Measurements from ENCODE around the gene PCGF2.

PCGF2 gene

GRCh38 chr17:38698760-38699159 lies 49.4 kb downstream of the PCGF2 start:
- ChIA-PET CTCF (interaction anchor here (0.6 to 0.7 kb wide), 2 partner anchors 13 to 455 kb away, joined by 3 to 4 read pairs; no protein-coding TSS in a partner anchor), POLR2A (interaction anchor here (0.7 kb wide), 2 partner anchors 11 to 1654 kb away, joined by 3 read pairs; no protein-coding TSS in a partner anchor)

GRCh38 chr17:38697061-38697820 lies 50.9 kb downstream of the PCGF2 start:
- Histone ChIP-seq H3K4me3 (ENCODE audit: low read depth, low read length) (no peak overlapping the region), H3K27ac (ENCODE audit: extremely low read depth, low read depth, low read length) (no peak overlapping the region), H3K36me3 (ENCODE audit: control insufficient read depth in 2 of 2, insufficient read depth in 1 of 2, low read length in 2 of 2) (no peaks in the 10 kb centered on the region), H3K4me1 (ENCODE audit: control insufficient read depth, insufficient read depth, low read length) (no peaks in the 10 kb centered on the region), H3K9me3 (ENCODE audit: control insufficient read depth, insufficient read depth, low read depth, low read length) (no peaks in the 10 kb centered on the region)
- ChIA-PET POLR2A (interaction anchor here (0.5 to 1.3 kb wide), 2 partner anchors 10 to 262 kb away, joined by 3 to 5 read pairs; no protein-coding TSS in a partner anchor), CTCF (interaction anchor here (0.7 to 1.7 kb wide), 6 partner anchors 11 to 31 kb away, joined by 3 to 4 read pairs (median 3); no protein-coding TSS in a partner anchor)
- peak; percentile 82 for TF ChIP-seq ZNF664 (tag by site-specific recombination; IDR thresholded peaks at IDR 0.05)
- no peak for TF ChIP-seq AEBP2 (tag by site-specific recombination; IDR thresholded peaks at IDR 0.05; ENCODE audit: borderline replicate concordance)

More at GRCh38 chr17:38698760-38699159, 49.4 kb downstream of the PCGF2 start:
- H3K4me1 ChIP-seq (ENCODE audit: control insufficient read depth, insufficient read depth, low read length): 0 out of 2 replicates have a peak, but pooled peaks cover 5% of the 10 kb centered on the region
- TF ChIP-seq ZFP3 (tag by site-specific recombination; IDR thresholded peaks at IDR 0.05; ENCODE audit: low read depth) (no peak), ZBTB48 (tag by site-specific recombination; IDR thresholded peaks at IDR 0.05) (no peak)
- no peak overlapping the region for H3K27ac ChIP-seq (ENCODE audit: extremely low read depth, low read depth, low read length)
- H3K9me3 ChIP-seq (ENCODE audit: control insufficient read depth, insufficient read depth, low read depth, low read length): no peaks in the 10 kb centered on the region
- no peak overlapping the region for H3K4me3 ChIP-seq (ENCODE audit: low read depth, low read length)
- H3K36me3 ChIP-seq (ENCODE audit: control insufficient read depth in 2 of 2, insufficient read depth in 1 of 2, low read length in 2 of 2): no peaks in the 10 kb centered on the region

- no peak overlapping the region for H3K27ac ChIP-seq (ENCODE audit: extremely low read depth, low read depth, low read length)
- H3K4me1 ChIP-seq (ENCODE audit: control insufficient read depth, insufficient read depth, low read length): no peaks in the 10 kb centered on the region
- no peaks in the 10 kb centered on the region for H3K9me3 ChIP-seq (ENCODE audit: control insufficient read depth, insufficient read depth, low read depth, low read length)
- H3K36me3 ChIP-seq (ENCODE audit: control insufficient read depth in 2 of 2, insufficient read depth in 1 of 2, low read length in 2 of 2): no peaks in the 10 kb centered on the region
- H3K4me3 ChIP-seq (ENCODE audit: low read depth, low read length): no peak overlapping the region
- ChIA-PET CTCF (interaction anchor here (1.1 to 2.4 kb wide), 2 partner anchors 16 to 30 kb away, joined by 3 to 18 read pairs; no protein-coding TSS in a partner anchor), POLR2A (no interaction called here)
- TF ChIP-seq ZNF600 (tag by site-specific recombination; IDR thresholded peaks at IDR 0.05) (peak; percentile 48; the same call in 1 of the 2 replicates), ZNF341 (tag by site-specific recombination; IDR thresholded peaks at IDR 0.05; ENCODE audit: low read depth) (peak; percentile 86), MZF1 (tag by site-specific recombination; IDR thresholded peaks at IDR 0.05; ENCODE audit: borderline replicate concordance) (no peak), ZNF174 (tag by site-specific recombination; IDR thresholded peaks at IDR 0.05) (no peak), ZBTB17 (tag by site-specific recombination; IDR thresholded peaks at IDR 0.05) (peak; percentile 94), ZNF513 (tag by site-specific recombination; IDR thresholded peaks at IDR 0.05) (no peak), ZBTB7A (tag by site-specific recombination; IDR thresholded peaks at IDR 0.05; ENCODE audit: low read depth) (no peak), TCF7L2 (IDR thresholded peaks at IDR 0.05; ENCODE audit: borderline replicate concordance, low read depth, low read length) (no peak), PRDM4 (tag by site-specific recombination; IDR thresholded peaks at IDR 0.05) (no peak), BCL6B (tag by site-specific recombination; IDR thresholded peaks at IDR 0.05) (no peak), ZNF140 (tag by site-specific recombination; IDR thresholded peaks at IDR 0.05) (no peak), GLIS2 (tag by site-specific recombination; IDR thresholded peaks at IDR 0.05) (no peak), ZNF433 (tag by site-specific recombination; IDR thresholded peaks at IDR 0.05; ENCODE audit: low read depth) (no peak), ZNF248 (tag by site-specific recombination; IDR thresholded peaks at IDR 0.05) (no peak), ZFP69B (tag by site-specific recombination; IDR thresholded peaks at IDR 0.05) (no peak), FEZF1 (tag by site-specific recombination; IDR thresholded peaks at IDR 0.05) (0 out of 2 replicates have a peak, but pooled peaks have one; percentile 14), ZNF391 (tag by site-specific recombination; IDR thresholded peaks at IDR 0.05; ENCODE audit: borderline replicate concordance, low read depth) (no peak), GLIS1 (tag by site-specific recombination; IDR thresholded peaks at IDR 0.05) (no peak), MEIS1 (CRISPR knock-in tag; IDR thresholded peaks at IDR 0.05; ENCODE audit: borderline replicate concordance) (no peak)
These were observed 54.3 kb downstream of the PCGF2 start for GRCh38 chr17:38693700-38694329.
